ENCODE measurements around the gene GRM8.

The GRM8 gene

DNA sequence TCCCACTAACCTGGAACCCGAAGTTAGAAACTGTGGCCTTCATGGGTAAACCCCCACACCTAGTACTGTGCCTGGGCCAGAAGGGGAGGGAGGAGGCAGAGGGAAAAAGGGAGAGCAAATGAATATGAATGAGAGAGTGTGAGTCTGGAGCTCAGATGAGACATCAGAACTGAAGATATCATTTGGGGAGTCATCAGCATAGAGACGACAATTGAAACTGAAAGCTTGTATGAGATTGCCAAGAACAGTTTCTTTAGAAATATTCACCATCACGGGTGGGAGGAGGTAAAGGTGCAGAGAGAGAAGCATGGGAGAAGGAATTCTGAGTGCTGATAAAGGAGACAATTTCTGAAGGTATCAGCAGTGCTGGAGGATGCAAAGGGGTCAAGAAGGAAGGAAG is 171.2 kb downstream of the GRM8 start:
- TF ChIP-seq POLR2AphosphoS5 (IDR thresholded peaks at IDR 0.05; ENCODE audit: low read depth, low read length), result no peak
- TF ChIP-seq, protein P1, sequence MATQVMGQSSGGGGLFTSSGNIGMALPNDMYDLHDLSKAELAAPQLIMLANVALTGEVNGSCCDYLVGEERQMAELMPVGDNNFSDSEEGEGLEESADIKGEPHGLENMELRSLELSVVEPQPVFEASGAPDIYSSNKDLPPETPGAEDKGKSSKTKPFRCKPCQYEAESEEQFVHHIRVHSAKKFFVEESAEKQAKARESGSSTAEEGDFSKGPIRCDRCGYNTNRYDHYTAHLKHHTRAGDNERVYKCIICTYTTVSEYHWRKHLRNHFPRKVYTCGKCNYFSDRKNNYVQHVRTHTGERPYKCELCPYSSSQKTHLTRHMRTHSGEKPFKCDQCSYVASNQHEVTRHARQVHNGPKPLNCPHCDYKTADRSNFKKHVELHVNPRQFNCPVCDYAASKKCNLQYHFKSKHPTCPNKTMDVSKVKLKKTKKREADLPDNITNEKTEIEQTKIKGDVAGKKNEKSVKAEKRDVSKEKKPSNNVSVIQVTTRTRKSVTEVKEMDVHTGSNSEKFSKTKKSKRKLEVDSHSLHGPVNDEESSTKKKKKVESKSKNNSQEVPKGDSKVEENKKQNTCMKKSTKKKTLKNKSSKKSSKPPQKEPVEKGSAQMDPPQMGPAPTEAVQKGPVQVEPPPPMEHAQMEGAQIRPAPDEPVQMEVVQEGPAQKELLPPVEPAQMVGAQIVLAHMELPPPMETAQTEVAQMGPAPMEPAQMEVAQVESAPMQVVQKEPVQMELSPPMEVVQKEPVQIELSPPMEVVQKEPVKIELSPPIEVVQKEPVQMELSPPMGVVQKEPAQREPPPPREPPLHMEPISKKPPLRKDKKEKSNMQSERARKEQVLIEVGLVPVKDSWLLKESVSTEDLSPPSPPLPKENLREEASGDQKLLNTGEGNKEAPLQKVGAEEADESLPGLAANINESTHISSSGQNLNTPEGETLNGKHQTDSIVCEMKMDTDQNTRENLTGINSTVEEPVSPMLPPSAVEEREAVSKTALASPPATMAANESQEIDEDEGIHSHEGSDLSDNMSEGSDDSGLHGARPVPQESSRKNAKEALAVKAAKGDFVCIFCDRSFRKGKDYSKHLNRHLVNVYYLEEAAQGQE (IDR thresholded peaks at IDR 0.05; ENCODE audit: insufficient read depth in 1 of 2, low read depth in 2 of 2, low read length in 2 of 2), result no peak
- no peak for TF ChIP-seq TAF1 (IDR thresholded peaks at IDR 0.05; ENCODE audit: borderline replicate concordance, insufficient read depth, low read length)
- TF ChIP-seq FOXP2 (optimal IDR thresholded peaks at IDR 0.05; ENCODE audit: borderline replicate concordance, extremely low read depth, extremely low read length, insufficient read depth), result no peak
- TF ChIP-seq SIN3A (IDR thresholded peaks at IDR 0.05; ENCODE audit: borderline replicate concordance, insufficient read depth, low read length), result no peak

DNA sequence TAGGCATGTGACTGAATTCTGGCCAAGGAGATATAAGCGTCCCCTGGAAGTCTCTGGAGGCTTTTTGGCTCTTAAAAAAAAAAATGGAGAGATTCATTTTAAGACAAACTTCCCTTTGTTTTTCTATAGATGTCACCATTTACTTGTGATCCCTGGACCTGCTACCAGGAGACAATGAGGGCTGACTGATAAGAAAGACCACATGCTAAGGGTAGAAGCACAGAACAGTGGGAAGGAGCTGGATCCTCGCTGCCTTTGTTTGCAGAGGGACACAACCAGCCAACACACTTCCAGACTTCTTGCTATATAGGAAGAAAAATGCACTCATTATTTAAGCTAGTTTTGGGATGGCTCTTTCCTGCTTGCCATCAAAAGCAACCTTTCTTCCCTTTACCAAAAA is 172.2 kb downstream of the GRM8 start:
- TF ChIP-seq, protein P1 (IDR thresholded peaks at IDR 0.05; ENCODE audit: insufficient read depth in 1 of 2, low read depth in 2 of 2, low read length in 2 of 2), result no peak
- TF ChIP-seq TAF1 (IDR thresholded peaks at IDR 0.05; ENCODE audit: borderline replicate concordance, insufficient read depth, low read length) (no peak), POLR2AphosphoS5 (IDR thresholded peaks at IDR 0.05; ENCODE audit: low read depth, low read length) (no peak), FOXP2 (optimal IDR thresholded peaks at IDR 0.05; ENCODE audit: borderline replicate concordance, extremely low read depth, extremely low read length, insufficient read depth) (no peak), SIN3A (IDR thresholded peaks at IDR 0.05; ENCODE audit: borderline replicate concordance, insufficient read depth, low read length) (no peak)

DNA sequence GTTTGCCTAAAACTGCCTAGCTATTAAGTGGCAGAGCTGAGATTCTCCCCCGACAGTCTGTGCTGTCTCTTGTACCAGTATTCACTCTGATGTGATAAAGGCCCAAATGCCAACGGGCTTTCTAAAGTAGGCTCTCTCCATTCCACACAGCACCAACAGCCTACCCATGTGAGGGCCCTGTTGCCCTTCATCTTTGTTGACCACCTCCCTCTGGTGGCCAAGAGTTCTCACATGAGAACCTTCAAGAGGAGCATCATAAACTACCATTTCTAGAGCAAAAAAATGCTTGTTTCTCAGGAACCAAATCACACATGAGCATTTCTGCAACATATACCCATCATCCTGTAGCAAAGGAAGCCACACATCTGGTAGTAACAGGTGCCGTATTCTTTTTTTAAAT is 185.8 kb downstream of the GRM8 start:
- no peak for TF ChIP-seq POLR2AphosphoS5 (IDR thresholded peaks at IDR 0.05; ENCODE audit: low read depth, low read length)
- TF ChIP-seq SIN3A (IDR thresholded peaks at IDR 0.05; ENCODE audit: borderline replicate concordance, insufficient read depth, low read length), result no peak
- TF ChIP-seq TAF1 (IDR thresholded peaks at IDR 0.05; ENCODE audit: borderline replicate concordance, insufficient read depth, low read length), result no peak
- TF ChIP-seq, protein P1 (IDR thresholded peaks at IDR 0.05; ENCODE audit: insufficient read depth in 1 of 2, low read depth in 2 of 2, low read length in 2 of 2), result no peak
- no peak for TF ChIP-seq FOXP2 (optimal IDR thresholded peaks at IDR 0.05; ENCODE audit: borderline replicate concordance, extremely low read depth, extremely low read length, insufficient read depth)

DNA sequence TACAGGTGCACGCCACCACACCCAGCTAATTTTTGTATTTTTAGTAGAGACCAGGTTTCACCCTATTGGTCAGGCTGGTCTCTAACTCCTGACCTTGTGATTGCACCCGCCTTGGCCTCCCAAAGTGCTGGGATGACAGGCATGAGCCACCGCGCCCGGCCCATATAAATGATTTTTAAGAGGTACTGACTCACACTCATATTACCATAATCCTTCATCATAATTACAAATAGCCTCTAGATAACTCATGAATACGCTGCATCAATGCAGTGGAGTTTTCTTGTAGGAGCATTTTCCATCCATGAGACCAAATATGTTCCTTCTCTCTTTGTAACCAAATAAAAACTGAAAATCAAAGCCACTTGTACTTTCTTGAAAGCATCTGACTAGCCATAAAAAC is 193.3 kb downstream of the GRM8 start:
- TF ChIP-seq FOXP2 (optimal IDR thresholded peaks at IDR 0.05; ENCODE audit: borderline replicate concordance, extremely low read depth, extremely low read length, insufficient read depth) (no peak), TAF1 (IDR thresholded peaks at IDR 0.05; ENCODE audit: borderline replicate concordance, insufficient read depth, low read length) (no peak), SIN3A (IDR thresholded peaks at IDR 0.05; ENCODE audit: borderline replicate concordance, insufficient read depth, low read length) (no peak), POLR2AphosphoS5 (IDR thresholded peaks at IDR 0.05; ENCODE audit: low read depth, low read length) (no peak)
- TF ChIP-seq, protein P1 (IDR thresholded peaks at IDR 0.05; ENCODE audit: insufficient read depth in 1 of 2, low read depth in 2 of 2, low read length in 2 of 2), result no peak

DNA sequence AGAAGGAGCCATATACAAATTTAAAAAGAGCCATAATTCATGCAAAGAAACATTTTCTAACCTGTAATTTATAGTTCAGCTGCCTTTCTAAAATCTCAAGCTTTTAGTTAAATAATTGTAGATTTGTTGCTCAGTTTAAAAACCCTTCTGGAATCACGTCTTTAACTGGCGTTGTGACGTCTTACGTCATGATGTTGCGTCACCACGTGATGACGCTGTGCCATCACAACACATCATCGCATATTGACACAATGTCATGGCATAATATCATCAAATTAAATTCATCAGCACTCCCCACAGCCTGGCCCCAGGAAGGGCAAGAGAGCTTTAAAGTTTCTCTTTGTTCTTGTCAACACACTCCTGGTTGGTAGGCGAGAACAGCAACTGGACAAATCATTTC is 194.8 kb downstream of the GRM8 start:
- TF ChIP-seq POLR2AphosphoS5 (IDR thresholded peaks at IDR 0.05; ENCODE audit: low read depth, low read length) (no peak), FOXP2 (optimal IDR thresholded peaks at IDR 0.05; ENCODE audit: borderline replicate concordance, extremely low read depth, extremely low read length, insufficient read depth) (no peak)
- TF ChIP-seq, protein P1 (IDR thresholded peaks at IDR 0.05; ENCODE audit: insufficient read depth in 1 of 2, low read depth in 2 of 2, low read length in 2 of 2), result no peak

Data from PFSK-1 (cell line).